NCI-H2227 (cell line): ENCODE measurements around the gene ABCB9.
"Not testable (repeated sequence)": the region's sequence is repeated elsewhere in the genome, so short reads cannot be mapped to it uniquely, and the experiment has no call there.

Experiments used
- DNase-seq: peaks from one replicate; lab custom pipeline; 2025; ENCODE audit not compliant: unreplicated experiment; lab: John Stamatoyannopoulos, UW

Gene ABCB9

GRCh38 chr12:122941351-122941750 lies 24.9 kb downstream of the ABCB9 start:
- not testable (repeated sequence) for DNase-seq

DNA sequence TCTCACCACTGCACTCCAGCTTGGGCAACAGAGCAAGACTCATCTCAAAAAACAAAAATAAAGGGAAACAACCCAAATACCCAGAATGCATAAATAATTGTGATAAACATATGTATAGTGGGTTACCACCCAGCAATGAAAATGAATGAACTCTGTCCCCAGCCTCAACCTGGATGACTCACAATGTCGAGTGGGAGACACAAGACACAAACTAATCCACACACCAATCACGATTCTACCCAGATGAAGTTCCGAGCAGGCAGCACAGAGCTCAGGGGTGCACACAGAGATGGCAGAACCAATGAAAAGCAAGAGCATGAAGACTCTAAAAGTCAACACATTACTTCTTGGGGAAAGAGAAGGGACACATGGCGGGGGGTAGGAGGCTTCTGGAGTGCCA lies 27.1 kb downstream of the ABCB9 start:
- no peak for DNase-seq

- no peak for DNase-seq
Measured at GRCh38 chr12:122937622-122938091, 28.6 kb downstream of the ABCB9 start.

GRCh38 chr12:122935318-122935717 lies 30.9 kb downstream of the ABCB9 start:
- DNase-seq = no peak

GRCh38 chr12:122934722-122935121 lies 31.5 kb downstream of the ABCB9 start:
- DNase-seq = no peak

- no peak for DNase-seq
Measured at GRCh38 chr12:122932207-122932606, 34.1 kb downstream of the ABCB9 start.

DNA sequence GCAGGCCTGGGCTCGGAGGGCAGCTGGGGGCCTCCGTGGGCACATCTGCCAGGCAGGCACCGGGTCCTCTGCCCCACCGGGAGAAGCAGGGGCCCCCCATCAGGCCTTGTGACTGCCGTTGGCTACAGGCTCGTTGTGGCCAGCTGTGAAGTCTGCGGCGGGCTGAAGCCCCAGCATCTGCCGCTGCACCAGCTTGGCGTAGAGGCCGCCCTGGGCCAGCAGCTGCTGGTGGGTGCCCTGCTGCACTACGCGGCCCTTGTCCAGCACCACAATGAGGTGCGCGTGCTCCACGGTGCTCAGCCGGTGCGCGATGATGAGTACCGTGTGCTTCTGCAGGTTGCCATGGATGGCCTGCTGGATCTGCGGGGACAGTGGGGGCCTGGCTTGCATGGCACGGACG lies 36.5 kb downstream of the ABCB9 start:
- DNase-seq = no peak

GRCh38 chr12:122929148-122929538 lies 37.1 kb downstream of the ABCB9 start:
- no peak for DNase-seq

GRCh38 chr12:122928404-122929147 lies 37.7 kb downstream of the ABCB9 start:
- DNase-seq = no peak

DNA sequence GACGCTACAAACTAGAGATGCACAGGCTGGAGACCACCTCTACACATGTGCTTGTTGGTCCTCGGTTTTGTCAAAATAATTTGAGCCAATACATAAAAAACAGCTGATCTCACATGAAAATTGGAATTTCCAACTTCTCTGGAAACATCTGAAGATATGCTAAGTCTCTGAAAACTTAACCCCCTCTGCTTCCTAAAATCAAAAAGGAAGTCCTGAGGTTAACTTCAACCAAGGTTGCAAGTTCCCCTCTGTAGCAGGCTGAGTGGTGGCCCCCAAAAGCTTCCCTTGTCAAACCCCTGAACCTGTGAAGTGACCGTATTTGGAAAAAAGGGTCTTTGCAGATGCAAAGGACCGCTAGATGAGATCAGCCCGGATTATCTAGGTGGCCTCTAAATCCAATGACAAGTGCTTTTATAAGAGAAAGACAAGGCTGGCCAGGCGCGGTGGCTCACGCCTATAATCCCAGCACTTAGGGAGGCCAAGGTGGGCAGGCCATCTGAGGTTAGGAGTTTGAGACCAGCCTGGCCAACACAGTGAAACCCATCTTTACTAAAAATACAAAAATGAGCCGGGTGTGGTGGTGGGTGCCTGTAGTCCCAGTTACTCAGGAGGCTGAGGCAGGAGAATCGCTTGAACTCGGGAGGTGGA lies 38.4 kb downstream of the ABCB9 start:
- no peak for DNase-seq

- no peak for DNase-seq
Measured at GRCh38 chr12:122921917-122922316, 44.3 kb downstream of the ABCB9 start.

DNA sequence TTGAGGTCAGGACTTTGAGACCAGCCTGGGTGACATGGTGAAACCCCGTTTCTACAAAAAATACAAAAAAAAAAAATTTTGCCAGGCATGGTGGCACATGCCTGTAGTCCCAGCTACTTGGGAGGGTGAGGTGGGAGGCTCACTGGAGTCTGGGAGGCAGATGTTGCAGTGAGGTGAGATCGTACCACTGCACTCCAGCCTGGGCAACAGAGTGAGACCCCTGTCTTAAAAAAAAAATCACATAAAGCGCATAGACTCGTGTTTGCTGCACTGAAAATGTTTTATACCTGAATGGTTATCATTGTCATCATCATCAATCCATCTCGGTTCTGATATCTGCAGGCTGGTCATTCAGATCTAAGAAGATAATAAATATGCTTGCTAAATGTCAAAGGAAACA lies 45.6 kb downstream of the ABCB9 start:
- no peak for DNase-seq

GRCh38 chr12:122918827-122919226 lies 47.4 kb downstream of the ABCB9 start:
- DNase-seq = no peak

DNA sequence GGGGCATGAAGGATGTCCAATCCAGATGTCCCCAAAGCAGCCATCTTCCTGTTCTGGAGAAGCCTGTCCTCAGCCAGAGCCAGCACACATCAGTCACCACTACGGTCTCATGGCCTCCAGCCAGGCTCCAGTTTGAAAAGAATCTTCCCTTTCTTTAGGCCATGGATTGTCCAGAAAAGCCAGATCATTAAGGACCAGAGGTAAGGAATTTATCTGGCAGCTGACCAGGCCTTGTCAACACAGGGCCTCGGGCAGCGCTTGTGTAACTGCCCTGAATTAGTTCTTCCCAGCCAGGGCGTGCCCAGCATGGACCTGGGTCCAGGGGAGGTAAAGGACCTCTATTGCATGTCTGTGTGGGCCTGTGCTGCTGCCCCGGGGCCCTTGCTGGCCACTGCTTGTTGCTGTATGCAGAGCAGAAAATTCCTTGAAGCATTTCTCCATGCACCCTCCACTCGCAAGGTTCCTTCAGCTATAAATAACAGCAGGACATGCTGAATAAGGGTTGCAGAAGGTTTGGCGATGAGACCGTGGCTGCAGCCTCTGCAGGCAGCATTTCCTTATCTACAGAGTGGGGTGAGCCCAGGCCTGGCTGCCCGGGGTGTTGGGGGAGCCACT lies 48.6 kb downstream of the ABCB9 start:
- no peak for DNase-seq

GRCh38 chr12:122909442-122910288 lies 56.6 kb downstream of the ABCB9 start:
- peak; percentile 79 for DNase-seq

DNA sequence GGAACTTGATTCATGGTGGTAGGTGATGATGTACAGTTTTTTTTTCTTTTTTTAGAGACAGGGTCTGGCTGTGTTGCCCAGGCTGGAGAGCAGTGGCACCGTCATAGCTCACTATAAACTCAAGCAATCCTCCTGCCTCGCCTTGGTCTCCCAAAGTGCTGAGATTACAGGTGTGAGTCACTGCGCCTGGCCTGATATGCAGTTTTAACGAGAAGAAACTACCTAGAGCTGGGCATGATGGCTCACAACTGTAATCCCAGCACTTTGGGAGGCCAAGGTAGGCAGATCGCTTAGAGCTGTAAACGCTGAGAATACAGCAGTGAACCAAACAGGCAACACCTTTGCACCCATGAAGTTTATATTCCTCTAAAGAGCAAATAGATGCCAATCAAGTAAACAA lies 57.3 kb downstream of the ABCB9 start:
- DNase-seq = no peak

GRCh38 chr12:122905258-122905657 lies 61.0 kb downstream of the ABCB9 start:
- not testable (repeated sequence) for DNase-seq

DNA sequence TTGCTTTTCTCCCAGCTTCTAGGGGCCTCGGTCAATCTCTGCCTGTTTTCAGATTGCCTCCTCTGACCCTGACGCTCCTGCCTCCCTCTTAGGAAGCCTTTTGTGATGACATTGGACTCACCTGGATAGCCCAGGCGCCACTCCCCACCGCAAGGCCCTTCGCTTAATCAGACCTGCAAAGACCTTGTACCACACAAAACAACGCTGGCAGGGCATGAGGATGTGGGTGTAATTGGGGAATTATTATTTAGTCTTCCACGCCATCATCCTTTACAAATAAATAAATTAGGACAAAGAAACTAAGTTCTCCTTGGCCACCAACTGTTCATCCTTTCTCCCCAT lies 62.6 kb downstream of the ABCB9 start:
- no peak for DNase-seq

DNA sequence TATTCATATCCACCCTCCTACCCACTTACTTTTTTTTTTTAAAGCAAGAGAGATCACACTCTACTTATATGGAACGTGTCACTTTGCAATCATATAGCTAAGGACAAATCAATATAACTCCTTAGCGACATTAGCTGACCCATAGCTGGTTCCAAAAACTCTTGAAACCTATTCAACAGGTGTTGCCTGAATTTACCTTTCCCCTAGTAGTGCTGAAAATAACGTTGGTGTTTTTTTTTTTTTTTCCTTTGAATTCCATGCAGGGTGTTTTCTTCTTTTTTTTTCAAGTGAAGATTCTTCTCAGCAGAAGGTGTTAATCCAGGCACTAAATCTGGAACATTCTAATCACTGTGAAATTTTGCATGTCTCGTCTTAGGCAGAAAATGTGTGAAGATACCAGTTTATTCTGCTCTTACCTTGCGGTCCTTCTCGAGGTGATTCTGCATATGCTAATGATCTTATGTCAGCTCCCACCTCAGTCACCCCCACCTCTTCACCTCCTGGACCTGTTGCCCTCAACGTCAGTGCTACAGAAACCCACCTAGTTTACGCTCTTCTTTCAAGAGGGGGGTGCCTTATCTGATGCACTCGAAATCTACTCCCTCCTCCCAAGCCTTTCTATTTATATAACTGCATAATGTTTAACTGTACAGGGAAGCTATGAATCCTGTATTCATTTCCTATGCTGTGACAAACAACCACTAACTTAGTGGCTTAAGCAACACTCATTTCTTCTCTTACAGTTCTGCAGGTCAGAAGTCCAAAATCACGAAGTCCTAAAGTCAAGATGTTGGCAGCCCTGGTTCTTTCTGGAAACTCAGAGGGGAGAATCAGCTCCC lies 63.2 kb downstream of the ABCB9 start:
- no peak for DNase-seq

GRCh38 chr12:122899887-122900286 lies 66.4 kb downstream of the ABCB9 start:
- DNase-seq = no peak

GRCh38 chr12:122896662-122897061 lies 69.6 kb downstream of the ABCB9 start:
- no peak for DNase-seq
